ENCODE measurements around the gene ZCCHC24.

Gene ZCCHC24

GRCh38 chr10:79401015-79401921, 44.2 kb downstream of the ZCCHC24 start:
- no peak for TF ChIP-seq CTCF (IDR thresholded peaks at IDR 0.05; ENCODE audit: low read depth, low read length)
- H3K4me3 ChIP-seq (ENCODE audit: low read depth, low read length) = no peak overlapping the region

GRCh38 chr10:79400146-79401004, 45.0 kb downstream of the ZCCHC24 start:
- peak; percentile 64 for TF ChIP-seq CTCF (IDR thresholded peaks at IDR 0.05; ENCODE audit: low read depth, low read length)
- H3K4me3 ChIP-seq (ENCODE audit: low read depth, low read length) = no peak overlapping the region; the same call in 1 of the 2 replicates

DNA sequence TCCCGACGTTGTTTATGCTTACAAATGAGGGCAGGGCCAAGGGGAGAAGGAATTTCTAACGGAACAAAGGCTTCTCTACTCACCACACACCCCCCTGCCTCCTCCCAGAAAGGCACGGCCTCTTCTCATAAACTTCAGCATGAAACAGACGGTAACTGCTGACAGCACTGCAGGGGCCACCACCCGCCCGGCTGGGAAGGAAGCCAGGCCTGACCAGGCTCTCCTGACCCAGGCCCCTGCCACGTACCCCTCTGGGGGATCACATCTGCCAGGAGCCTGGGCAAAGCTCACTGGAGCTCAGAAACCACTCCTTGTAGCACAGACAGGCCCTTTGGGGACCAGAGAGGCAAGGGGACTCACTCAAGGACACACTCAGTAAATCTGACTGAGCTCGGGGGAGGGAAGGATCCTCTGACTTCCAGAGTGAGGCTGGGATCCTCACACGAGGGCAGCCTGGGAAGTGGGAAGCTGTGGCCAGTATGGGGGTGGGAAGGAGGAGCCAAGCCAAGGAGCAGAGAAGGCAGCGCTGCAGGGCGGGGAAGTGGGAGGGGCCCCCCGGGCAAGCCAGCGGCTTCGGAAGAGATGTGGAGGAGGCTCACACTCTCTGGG, 46.1 kb downstream of the ZCCHC24 start:
- no peak for TF ChIP-seq CTCF (IDR thresholded peaks at IDR 0.05; ENCODE audit: low read depth, low read length)
- H3K4me3 ChIP-seq (ENCODE audit: low read depth, low read length) = peak overlapping the region; percentile 34

- peak overlapping the region; percentile 34 for H3K4me3 ChIP-seq (ENCODE audit: low read depth, low read length)
- TF ChIP-seq CTCF (IDR thresholded peaks at IDR 0.05; ENCODE audit: low read depth, low read length) = no peak
These were observed 46.8 kb downstream of the ZCCHC24 start for GRCh38 chr10:79398642-79399041.

GRCh38 chr10:79397575-79398303, 47.7 kb downstream of the ZCCHC24 start:
- no peak overlapping the region for H3K4me3 ChIP-seq (ENCODE audit: low read depth, low read length)
- no peak for TF ChIP-seq CTCF (IDR thresholded peaks at IDR 0.05; ENCODE audit: low read depth, low read length)

DNA sequence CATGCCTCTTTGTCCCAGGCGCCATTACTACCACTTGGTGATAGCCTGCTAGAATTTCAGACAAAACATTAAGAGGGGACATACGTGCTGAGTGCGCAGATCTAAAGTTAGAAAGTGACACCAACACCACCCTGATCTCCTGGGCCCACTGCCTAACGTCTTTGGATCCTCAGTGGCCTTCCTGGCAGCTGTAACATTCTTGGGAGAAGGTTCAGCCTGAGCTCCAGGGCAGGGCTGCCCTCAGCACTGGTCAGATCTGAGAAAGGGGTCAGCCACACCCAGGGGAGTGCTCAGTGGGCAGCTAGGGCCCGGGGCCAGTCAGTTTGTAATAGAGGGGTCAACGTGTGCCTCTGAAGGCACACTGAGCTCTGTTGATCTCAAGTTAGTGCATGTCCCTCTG, 48.4 kb downstream of the ZCCHC24 start:
- no peak for TF ChIP-seq CTCF (IDR thresholded peaks at IDR 0.05; ENCODE audit: low read depth, low read length)
- H3K4me3 ChIP-seq (ENCODE audit: low read depth, low read length) = no peak overlapping the region

All from WI38 (cell line).